HG03025 (cell line): ENCODE data around the gene ART1.
"Not testable (repeated sequence)": the region's sequence is repeated elsewhere in the genome, so short reads cannot be mapped to it uniquely, and the experiment has no call there.

Experiments used
- ATAC-seq: cut with Tn5 transposase; IDR thresholded peaks from one replicate; pipeline ENCODE4 v1.9.1; 2021; ENCODE audit warnings: mild to moderate bottlenecking, moderate library complexity; ENCODE audit not compliant: unreplicated experiment, low FRiP score

The ART1 gene

DNA sequence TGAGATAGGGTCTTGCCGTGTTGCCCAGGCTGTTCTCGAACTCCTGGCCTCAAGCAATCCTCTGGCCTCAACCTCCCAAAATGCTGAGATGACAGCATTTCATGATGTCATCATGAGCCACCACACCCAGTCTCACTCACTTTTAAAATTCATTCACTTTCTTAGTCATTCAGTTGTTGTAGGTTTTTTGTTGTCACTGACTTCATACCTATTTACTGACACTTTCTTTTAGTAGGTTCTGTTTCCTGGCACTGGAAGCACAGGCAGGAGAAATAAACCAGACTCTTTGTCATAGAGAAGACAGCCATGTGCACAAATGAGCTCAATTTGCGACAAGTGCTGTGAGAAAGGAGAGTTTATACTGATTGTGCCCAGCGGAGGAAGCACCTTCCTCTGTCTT, 13.6 kb upstream of the ART1 start:
- no peak for ATAC-seq

DNA sequence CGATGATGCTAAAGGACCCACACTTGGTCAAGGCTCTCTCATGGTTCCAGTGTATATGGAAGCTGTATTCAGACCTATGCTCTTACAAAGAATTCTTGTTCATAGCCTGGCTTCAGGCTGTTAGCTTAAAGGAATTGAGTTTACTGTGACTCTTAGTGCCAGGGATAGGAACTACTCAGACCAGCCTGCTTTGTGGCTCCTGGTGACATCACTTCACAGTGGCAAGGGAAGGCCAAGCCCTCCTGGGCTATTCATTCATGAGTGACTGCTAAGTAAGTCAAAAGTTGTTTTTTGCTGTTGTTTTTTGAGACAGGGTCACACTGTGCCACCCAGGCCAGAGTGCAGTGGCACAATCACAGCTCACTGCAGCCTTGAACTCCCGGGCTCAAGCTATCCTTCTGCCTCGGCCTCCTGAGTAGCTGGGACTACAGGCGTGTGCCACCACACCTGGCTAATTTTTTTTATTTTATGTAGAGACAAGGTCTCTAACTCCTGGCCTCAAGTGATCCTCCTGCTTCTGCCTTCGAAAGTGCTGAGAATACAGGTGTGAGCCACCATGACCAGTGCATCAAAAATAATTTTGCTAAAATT, 12.8 kb upstream of the ART1 start:
- ATAC-seq = no peak

- no peak for ATAC-seq
These were observed 9.1 kb upstream of the ART1 start for GRCh38 chr11:3635641-3636375.

DNA sequence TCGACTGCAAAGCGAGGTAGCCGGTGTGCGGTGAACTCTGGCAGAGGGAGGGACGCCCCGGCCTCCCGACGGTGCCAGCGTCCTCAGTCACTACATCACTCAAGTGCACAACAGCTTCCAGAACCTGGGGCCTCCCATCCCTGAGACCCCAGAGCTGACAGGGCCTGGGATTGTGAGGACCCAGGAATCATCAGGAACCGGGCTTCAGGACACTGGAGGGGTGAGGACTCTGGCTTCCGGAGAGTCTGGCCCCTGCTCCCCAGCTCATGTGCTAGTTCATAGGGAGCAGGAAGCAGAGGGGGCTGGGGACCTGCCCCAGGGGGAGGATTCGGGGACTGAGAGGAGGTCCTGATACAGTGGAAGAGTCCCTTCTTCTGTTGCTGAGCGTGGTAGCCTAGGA, 7.7 kb upstream of the ART1 start:
- ATAC-seq = no peak

DNA sequence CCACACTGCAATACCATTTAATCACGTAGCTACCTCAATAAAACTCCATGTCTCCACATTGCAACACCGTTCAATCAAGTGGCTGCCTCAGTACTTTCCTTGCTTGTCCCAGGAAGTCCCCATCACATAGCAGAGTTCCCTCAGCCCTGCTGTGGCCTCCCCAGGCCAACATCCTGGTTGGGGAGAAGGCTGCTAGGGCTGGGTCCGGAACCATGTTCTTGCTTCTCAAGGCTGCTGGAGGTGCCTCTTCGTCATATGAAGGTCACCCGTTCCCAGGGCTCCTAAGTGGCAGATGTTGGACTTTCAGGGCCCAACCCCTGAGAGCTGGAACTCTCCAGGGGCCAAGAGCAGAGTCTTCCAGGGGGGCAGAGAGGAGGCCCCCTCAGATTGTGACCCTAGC, 6.4 kb upstream of the ART1 start:
- no peak for ATAC-seq

GRCh38 chr11:3639841-3640240, 5.1 kb upstream of the ART1 start:
- ATAC-seq = no peak

GRCh38 chr11:3641191-3641590, 3.7 kb upstream of the ART1 start:
- ATAC-seq = no peak

- no peak for ATAC-seq
These were observed 3.2 kb upstream of the ART1 start, which contains the start of gene ART5 for GRCh38 chr11:3641701-3642070. Gene ART5, minus strand, starts transcription at chr11:3641992. Its CDS starts 130 bp downstream, at chr11:3641862.

DNA sequence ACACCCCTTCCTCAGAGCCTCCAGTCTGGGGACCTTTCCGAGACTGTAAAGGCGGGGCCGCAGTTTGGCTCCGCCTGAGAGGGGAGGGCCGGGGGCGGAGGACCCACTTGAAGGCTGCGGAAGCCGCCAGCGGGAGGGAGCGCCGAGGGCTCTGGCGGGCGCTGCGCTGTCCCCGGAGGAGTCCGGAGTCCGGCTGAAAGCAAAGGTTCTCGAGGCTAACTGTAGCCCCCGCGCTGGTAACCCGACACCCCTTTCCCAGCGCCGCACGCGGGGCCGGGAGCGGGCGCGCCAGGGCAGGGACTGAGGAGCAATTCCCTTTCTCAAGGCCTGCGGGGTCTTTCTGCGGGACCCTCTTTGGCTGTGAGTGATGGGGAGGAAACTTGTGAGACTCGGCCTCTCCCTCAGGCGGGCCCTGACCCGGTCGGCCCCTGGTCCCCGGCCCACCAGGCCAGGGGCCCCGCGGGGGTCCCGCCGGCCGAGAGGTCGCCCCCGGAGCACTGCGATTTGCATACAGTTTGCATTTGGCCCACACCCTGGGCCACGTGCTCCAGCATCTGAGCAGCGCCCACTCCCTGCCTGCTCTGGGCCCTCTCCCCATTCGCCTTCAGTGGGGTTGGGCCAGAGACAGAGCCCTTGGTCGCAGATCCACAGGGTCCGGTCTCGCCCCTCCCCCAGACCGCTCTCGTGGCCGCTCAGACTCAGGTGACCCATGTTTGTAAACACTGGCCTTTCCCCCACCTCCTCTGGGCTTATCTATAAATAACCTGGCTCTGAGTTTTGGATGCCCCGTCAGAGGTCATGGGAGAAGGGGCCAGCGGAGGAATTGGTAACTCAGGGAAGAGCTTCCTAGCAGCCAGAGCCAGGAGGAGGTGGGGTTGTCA, 2.6 kb upstream of the ART1 start:
- no peak for ATAC-seq

- ATAC-seq = not testable (repeated sequence)
These were observed 1.8 kb upstream of the ART1 start for GRCh38 chr11:3643102-3643546.

GRCh38 chr11:3645552-3645951, 624 bp downstream of the ART1 start:
- ATAC-seq = no peak

- ATAC-seq = not testable (repeated sequence)
These were observed 3.9 kb downstream of the ART1 start for GRCh38 chr11:3648843-3649242.

DNA sequence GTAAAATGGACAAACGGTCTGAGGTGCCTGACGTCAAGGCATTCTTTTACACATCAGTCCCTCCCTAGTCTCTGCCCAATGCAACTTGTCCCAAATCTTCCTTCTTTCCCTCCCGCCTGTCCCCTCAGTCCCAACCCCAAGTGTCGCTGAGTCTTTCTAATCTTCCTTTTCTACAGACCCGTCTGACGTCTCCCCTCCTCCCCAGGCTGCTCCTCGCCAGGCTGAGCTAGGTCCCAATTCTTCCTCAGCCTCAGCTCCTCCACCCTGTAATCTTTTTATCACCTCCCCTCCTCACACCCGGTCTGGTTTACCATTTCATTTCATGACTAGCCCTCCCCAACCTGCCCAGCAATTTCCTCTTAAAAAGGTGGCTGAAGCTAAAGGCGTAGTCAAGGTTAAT, 4.4 kb downstream of the ART1 start:
- not testable (repeated sequence) for ATAC-seq

- not testable (repeated sequence) for ATAC-seq
These were observed 7.6 kb downstream of the ART1 start for GRCh38 chr11:3652514-3652913.

- no peak for ATAC-seq
These were observed 10.6 kb downstream of the ART1 start for GRCh38 chr11:3655547-3655946.

DNA sequence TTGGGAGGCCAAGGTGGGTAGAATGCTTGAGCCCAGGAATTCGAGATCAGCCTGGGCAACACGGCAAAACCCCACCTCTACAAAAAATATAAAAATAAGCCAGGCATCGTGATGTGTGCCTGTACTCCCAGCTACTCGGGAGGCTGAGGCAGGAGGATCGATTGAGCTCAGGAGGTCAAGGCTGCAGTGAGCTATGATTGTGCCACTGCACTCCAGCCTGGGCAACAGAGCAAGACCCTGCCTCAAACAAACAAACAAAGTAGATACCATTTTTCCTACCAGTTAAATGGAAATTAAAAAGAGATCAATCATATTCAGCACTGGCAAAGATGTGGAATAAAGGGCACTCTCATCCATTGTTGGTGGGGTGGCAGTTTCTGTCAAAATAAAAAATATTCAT, 12.4 kb downstream of the ART1 start:
- not testable (repeated sequence) for ATAC-seq

DNA sequence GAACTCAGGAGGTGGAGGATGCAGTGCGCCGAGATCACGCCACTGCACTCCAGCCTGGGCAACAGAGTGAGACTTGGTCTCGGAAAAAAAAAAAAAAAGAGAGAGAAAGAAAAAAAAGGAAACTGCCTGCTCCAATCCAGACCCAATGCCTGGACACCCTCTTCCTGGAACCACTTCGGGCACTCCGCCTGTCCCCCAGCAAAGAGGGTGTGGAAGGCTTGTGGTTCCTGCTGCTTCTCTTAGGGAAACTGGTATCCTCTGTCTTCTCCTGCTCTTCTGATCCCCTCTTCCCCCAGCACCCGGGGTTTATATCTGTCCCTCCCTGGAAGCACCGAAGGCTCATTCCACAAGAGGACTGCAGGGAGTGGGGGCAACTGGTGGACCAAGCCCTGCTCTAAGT, 13.3 kb downstream of the ART1 start:
- no peak for ATAC-seq

- ATAC-seq = no peak
These were observed 14.9 kb downstream of the ART1 start for GRCh38 chr11:3659595-3660515.

DNA sequence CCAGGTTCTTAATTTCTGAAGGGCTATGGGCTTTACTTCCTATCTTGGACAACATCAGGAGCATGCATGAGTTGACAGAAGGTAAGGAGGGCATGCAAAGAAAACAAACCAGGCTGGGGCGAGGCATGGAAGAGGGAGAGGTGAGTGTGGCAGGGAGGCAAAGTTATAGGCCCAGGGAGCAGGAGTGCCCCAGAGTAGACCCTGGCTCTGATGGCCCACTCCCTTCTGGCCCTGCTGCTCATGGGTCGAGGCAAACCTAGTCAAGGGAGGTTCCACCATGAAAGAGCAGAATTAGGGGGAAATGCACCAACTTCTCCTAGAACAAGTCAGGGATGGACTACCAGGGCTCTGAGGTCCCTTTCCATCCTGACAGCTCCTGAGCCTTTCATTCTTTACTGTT, 16.0 kb downstream of the ART1 start:
- ATAC-seq = no peak

DNA sequence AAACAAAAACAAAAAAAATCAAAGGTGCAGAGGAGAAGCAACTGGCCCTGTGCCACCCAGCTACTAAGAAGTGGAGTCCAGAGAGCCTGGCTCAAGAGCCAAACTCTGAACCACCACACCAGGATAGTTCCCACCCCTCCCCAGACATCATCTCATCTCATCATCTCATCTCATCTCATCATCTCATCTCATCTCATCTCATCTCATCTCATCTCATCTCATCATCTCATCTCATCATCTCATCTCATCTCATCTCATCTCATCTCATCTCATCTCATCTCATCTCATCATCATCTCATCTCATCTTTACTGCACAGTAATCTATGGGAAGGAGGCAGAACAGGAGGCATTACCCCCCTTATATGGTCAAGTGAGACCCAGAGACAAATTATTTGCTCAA, 17.9 kb downstream of the ART1 start:
- ATAC-seq = no peak
